Panc1 (cell line): ENCODE data around the gene GAB4.

Experiments
- POLR2AphosphoS5 ChIP-seq: IDR thresholded peaks from 2 replicates; pipeline ENCODE4 v1.6.1; 2012; ENCODE audit warnings: mild to moderate bottlenecking, low read depth, low read length, moderate library complexity
- TCF7L2 ChIP-seq: IDR thresholded peaks from 2 replicates; pipeline ENCODE4 v1.6.1; 2011; ENCODE audit warnings: mild to moderate bottlenecking, low read depth, low read length, inconsistent platforms
- TF ChIP-seq, protein P1 (sequence below): fragments of 450-650 bp; IDR thresholded peaks from 2 replicates; pipeline ENCODE4 v1.5.1; 2017; ENCODE audit warnings: mild to moderate bottlenecking
- TF ChIP-seq, protein P2 (sequence below), 2 experiments: IDR thresholded peaks; 2 replicates each; pipeline ENCODE4 v1.6.1; 2011 to 2012; ENCODE audit warnings: low read depth in 2 of 2, control low read depth in 1 of 2, low read length in 1 of 2, mild to moderate bottlenecking in 1 of 2, moderate library complexity in 1 of 2; ENCODE audit not compliant: insufficient read depth in 1 of 2

DNA sequence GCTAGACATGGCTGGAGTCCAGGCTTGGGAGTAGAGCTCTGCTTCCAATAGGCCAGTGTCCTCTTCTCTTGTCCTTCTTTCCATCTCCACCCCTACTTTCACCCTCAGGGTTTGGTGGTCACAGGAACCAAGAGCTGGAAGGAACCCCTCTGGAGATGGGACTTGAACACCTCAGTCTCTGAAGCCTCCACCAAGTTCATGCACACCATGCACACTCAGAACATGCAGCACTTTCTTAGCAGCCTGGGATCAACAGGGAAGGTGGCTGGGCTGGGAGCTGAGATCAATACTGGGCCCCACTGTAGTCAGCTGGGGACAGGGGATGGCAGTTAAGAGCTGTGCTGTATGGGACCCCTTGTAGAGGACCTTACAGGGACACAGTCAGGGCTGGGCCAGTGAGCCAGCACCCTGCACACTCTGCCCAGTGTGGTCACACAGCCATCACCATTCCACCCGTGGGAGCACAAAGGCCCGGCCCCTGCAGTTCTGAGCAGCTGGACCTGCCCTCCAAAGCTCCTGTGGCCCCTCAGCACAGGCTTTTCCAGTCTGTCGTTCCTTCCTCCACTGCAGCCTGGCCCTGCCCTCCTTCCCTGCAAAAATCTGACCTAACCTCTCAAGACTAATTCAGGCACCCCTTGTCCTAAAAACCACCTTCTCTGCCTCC, 47.7 kb downstream of the GAB4 start:
- TF ChIP-seq, protein P1, sequence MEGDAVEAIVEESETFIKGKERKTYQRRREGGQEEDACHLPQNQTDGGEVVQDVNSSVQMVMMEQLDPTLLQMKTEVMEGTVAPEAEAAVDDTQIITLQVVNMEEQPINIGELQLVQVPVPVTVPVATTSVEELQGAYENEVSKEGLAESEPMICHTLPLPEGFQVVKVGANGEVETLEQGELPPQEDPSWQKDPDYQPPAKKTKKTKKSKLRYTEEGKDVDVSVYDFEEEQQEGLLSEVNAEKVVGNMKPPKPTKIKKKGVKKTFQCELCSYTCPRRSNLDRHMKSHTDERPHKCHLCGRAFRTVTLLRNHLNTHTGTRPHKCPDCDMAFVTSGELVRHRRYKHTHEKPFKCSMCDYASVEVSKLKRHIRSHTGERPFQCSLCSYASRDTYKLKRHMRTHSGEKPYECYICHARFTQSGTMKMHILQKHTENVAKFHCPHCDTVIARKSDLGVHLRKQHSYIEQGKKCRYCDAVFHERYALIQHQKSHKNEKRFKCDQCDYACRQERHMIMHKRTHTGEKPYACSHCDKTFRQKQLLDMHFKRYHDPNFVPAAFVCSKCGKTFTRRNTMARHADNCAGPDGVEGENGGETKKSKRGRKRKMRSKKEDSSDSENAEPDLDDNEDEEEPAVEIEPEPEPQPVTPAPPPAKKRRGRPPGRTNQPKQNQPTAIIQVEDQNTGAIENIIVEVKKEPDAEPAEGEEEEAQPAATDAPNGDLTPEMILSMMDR: no peak
- TF ChIP-seq TCF7L2 (no peak), POLR2AphosphoS5 (no peak)
- TF ChIP-seq, protein P2, sequence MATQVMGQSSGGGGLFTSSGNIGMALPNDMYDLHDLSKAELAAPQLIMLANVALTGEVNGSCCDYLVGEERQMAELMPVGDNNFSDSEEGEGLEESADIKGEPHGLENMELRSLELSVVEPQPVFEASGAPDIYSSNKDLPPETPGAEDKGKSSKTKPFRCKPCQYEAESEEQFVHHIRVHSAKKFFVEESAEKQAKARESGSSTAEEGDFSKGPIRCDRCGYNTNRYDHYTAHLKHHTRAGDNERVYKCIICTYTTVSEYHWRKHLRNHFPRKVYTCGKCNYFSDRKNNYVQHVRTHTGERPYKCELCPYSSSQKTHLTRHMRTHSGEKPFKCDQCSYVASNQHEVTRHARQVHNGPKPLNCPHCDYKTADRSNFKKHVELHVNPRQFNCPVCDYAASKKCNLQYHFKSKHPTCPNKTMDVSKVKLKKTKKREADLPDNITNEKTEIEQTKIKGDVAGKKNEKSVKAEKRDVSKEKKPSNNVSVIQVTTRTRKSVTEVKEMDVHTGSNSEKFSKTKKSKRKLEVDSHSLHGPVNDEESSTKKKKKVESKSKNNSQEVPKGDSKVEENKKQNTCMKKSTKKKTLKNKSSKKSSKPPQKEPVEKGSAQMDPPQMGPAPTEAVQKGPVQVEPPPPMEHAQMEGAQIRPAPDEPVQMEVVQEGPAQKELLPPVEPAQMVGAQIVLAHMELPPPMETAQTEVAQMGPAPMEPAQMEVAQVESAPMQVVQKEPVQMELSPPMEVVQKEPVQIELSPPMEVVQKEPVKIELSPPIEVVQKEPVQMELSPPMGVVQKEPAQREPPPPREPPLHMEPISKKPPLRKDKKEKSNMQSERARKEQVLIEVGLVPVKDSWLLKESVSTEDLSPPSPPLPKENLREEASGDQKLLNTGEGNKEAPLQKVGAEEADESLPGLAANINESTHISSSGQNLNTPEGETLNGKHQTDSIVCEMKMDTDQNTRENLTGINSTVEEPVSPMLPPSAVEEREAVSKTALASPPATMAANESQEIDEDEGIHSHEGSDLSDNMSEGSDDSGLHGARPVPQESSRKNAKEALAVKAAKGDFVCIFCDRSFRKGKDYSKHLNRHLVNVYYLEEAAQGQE (IDR thresholded peaks at IDR 0.05; ENCODE audit: insufficient read depth in 1 of 2, low read depth in 2 of 2, low read length in 1 of 2): no peak
